Prostate gland (tissue), 2 donors: ENCODE measurements around the gene FJX1.

Experiments used
- POLR2AphosphoS5 ChIP-seq: sonication (generic); formaldehyde crosslinking; IDR thresholded peaks from one replicate; pipeline ENCODE4 v1.6.1; 2017; ENCODE audit warnings: antibody characterized with exemption
- TF ChIP-seq, protein P1 (sequence below), 4 experiments: fragments of 200-600 bp in 2 of 4; fragments of 450-650 bp in 2 of 4; sonication (generic) in 2 of 4; IDR thresholded peaks; 1 replicate in 3 of 4; 2 replicates in 1 of 4; pipeline ENCODE4 v1.5.1; 2016 to 2019; ENCODE audit warnings: antibody characterized with exemption in 4 of 4, mild to moderate bottlenecking in 2 of 4, moderate library complexity in 2 of 4

DNA sequence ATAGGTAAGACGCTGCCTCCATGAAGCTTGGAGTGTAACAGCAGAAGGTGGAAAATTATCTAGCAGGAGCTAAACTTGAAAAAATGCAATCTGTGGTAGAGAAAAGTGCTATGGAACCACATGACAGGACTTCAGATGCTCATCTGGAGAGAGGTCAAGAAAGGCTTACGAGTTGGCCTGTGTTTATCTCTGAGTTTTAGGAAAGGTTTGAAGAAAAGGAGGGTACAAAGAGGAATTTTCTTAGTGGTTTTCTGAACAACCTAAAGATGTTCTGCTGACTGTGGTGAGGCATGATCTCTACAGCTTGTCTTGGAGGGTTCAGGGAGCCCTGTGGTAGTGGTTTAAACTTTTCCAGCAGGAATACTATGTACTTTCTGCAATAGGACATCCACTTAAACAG lies 8.2 kb downstream of the FJX1 start:
- TF ChIP-seq POLR2AphosphoS5: no peak
- TF ChIP-seq, protein P1, sequence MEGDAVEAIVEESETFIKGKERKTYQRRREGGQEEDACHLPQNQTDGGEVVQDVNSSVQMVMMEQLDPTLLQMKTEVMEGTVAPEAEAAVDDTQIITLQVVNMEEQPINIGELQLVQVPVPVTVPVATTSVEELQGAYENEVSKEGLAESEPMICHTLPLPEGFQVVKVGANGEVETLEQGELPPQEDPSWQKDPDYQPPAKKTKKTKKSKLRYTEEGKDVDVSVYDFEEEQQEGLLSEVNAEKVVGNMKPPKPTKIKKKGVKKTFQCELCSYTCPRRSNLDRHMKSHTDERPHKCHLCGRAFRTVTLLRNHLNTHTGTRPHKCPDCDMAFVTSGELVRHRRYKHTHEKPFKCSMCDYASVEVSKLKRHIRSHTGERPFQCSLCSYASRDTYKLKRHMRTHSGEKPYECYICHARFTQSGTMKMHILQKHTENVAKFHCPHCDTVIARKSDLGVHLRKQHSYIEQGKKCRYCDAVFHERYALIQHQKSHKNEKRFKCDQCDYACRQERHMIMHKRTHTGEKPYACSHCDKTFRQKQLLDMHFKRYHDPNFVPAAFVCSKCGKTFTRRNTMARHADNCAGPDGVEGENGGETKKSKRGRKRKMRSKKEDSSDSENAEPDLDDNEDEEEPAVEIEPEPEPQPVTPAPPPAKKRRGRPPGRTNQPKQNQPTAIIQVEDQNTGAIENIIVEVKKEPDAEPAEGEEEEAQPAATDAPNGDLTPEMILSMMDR (IDR thresholded peaks at IDR 0.05): no peak
